Stimulated activated CD8-positive, alpha-beta memory T cell treated with anti-CD3 and anti-CD28 coated beads, Interleukin-15, amount 100 ng/mL, for 1 hour (primary cell): ENCODE measurements around the gene TAF1L.

Source experiments
- DNase-seq: peaks from one replicate; pipeline ENCODE4 v3.0.0-alpha.2; 2020; ENCODE audit warnings: low read depth

The TAF1L gene

DNA sequence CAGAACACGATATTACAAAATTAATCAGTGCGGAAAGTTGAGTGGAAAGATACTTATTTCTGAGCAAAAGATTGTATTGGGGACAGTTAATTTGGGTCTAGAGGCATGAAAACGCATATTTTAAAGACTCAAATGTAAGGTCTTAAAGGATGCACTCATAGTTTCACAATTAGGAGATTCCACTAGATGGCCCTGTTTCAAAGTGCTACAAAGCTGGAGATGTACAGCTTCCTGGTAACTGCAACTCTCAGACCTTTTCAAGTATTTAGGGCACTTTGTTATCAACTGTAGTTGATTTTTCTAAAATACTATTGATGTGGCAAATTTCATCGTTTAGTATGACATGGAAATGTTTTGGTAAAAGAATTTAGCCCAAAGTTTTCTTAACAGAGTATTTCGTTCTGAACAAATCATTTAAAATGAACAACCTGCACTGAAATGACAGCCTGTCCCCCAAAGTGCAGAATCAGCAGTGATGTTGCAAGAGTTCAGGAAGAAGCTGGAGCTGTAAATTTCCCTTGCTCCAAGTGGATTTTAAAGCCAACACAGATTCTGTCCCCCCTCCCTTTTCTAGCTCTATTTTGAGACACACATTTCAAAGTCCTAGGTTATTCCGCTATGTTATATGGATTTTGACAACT is 46.3 kb downstream of the TAF1L start:
- DNase-seq = no peak

DNA sequence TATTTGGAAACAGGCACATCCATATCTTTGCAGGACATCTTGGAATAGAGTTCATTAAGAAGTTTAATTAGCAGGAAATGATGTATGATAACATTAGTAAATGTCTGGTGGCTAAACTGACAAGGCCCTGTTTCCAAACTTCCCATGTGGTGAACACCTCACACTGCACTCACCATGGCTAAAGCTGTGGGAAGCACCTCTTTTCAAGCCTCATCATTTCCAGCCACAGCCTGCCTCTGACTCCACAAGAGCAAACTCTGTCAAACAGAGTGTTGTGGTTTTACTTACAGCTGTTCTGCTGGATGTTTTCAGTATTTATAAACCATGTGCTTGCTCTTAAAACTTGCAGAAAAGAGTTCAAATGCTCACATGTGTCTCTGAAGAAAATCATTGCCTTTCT is 47.6 kb downstream of the TAF1L start:
- no peak for DNase-seq

DNA sequence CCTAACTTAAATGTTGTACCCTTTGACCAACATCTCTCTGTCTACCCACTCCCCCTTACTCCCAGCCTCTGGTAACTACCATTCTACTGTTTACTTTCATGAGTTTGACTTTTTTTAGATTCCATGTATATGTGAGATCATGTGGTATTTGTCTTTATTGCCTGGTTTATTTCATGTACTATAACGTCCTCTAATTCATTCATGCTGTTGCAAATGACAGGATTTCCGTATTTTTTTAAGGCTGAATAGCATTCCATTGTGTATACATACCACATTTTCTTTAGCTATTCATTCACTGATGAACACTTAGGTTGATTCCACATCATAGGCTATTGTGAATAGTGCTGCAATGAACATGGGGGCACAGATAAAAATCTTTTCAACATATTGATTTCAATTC is 50.7 kb downstream of the TAF1L start:
- DNase-seq = no peak

DNA sequence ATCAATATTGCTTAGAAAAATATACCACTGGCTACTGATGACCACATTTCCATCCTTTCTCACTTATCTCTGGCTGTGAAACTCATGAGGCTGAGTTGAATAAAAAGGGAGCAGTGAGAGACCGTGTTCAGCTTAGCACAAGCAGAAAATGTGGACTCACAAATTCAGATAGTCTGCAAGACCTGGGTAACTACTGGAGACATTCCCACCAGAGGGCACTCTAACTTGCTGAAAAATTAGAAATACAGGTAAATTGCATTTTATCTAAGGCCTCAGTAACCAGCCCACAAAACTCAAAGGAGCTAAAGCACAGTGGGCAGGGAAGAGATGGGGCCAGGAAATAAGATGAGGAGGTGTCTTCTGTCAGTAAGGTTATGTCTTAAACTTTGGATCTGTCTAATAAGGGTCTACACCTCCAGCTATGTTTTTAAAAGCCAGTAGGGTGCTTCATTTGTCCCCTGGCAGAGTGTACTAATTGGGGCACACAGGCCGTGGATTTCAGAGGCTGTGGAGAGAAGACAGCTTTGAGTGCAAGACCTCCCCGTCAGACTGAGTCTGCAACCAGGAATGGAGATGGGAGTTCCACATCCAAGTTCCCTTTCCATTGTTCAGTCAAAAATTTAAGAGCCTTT is 53.8 kb downstream of the TAF1L start:
- no peak for DNase-seq

DNA sequence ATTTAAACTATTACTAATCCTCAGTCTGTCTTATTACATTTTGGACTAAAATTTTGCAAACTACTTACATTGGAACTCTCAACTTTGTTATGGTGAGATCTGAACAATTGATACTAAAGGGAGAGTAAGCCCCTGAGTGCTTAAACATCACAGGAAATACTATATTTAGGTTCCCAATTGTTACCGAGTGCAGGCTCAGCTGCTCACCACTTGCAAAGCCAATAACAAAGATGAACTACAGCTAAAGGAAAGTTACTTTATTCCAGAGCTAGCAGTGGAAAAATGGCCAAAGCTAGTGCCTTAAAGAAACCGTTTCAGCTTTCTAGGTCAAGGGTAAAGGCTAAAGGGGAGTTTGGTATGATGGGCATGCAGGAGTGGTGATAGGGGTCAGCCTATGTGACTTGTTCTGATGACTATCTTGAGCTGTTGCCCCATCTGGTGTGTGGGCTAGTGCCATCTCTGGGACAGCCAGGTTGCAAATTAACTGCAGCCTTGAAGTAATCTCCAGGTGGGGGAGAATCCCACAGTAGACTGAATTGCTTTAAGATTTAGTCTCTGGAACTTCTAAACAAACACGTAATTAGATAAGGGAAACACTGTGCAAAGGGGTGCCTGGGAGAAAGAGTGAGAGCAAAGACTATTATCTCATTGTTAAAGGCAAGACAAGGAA is 54.7 kb downstream of the TAF1L start:
- no peak for DNase-seq

DNA sequence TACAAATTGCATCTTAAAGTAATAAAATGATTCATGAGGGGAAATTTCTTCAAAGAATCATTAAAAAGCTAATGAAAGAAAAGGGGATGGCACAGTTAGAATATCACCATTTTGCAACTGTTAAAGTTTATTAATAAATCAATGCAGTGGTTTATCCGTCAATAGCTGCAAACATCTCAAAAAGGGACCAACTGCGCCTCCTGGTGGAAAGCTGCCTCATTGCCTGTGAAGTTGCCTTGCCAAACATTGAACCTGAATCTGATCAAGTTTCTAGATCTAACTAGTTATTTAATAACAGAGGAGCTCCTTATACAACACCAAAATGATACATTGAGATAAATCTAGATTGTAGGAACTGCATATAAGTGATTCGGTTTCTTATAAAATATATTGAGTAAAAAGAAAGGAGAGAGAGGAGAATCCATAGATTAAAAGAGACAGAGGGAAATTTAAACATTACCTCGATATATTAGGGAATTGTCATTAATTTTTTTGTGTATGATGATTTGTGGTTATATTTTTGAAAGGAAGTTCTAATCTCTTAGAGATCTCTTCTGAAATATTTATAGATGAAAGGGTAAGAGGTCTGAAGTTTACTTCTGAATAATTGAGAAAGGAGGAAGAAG is 55.6 kb downstream of the TAF1L start:
- peak; percentile 76 for DNase-seq
